ENCODE data around the gene SH2D4B. TPM values are rescaled to one million over a fixed set of nuclear protein-coding genes. Genes with fewer than 3 reads are reported as not detected.

The SH2D4B gene
- total RNA-seq, 2 donors from 2014 or later, result 0.92 TPM; not detected in 1

DNA sequence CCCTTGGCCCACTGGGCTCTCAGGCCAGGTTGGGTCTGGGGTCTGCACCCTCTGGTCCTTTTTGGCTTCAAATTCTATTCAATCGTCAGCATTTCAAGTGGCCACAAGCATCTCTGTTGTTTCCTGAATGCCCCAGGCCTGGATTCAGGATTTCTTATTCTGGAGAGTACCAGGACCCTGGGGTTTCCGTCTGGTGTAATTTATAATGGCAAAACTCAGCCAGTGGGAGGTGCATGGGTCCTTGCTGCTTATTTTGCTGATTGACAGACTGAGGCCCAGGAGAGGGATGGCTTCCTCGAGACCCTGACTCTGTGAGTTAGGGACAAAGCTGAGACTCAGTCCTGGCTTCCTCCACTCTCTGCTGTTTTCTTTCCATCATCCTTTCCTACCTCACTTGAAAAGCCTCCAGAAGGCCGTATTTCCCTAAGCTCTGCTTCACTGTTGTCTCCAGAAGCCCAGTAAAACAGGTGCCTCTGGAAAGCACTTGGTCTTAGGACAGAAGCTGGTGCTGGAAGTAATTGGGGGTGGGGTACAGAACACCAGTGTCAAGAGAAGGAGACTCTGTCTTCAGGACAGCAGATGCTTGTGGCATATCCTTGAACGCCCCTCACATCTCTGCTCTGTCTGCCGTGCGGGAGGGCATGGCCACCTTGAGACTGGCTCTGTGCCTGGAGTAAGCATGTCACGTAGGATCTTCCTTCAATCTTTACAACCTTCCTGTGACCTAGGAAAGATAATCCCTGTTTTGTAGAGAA lies 39.4 kb upstream of the SH2D4B start:
- Histone ChIP-seq H3K4me3 (no peak overlapping the region), H3K36me3 (no peaks in the 10 kb centered on the region), H3K27ac (peak overlapping the region in 1 of 2 donors; percentile 50), H3K9me3 (no peaks in the 10 kb centered on the region), H3K27me3 (replicated peaks; ENCODE audit: insufficient read depth) (no peaks in the 10 kb centered on the region), H3K4me1 (ENCODE audit: control insufficient read depth in 1 of 2, low read depth in 2 of 2) (peaks cover 47 to 65% of the 10 kb centered on the region in 2 donors)
- ATAC-seq (ENCODE audit: insufficient number of reproducible peaks, low FRiP score, low read depth) (no peak), DNase-seq (ENCODE audit: low spot score) (no peak)
- TF ChIP-seq, protein P1, sequence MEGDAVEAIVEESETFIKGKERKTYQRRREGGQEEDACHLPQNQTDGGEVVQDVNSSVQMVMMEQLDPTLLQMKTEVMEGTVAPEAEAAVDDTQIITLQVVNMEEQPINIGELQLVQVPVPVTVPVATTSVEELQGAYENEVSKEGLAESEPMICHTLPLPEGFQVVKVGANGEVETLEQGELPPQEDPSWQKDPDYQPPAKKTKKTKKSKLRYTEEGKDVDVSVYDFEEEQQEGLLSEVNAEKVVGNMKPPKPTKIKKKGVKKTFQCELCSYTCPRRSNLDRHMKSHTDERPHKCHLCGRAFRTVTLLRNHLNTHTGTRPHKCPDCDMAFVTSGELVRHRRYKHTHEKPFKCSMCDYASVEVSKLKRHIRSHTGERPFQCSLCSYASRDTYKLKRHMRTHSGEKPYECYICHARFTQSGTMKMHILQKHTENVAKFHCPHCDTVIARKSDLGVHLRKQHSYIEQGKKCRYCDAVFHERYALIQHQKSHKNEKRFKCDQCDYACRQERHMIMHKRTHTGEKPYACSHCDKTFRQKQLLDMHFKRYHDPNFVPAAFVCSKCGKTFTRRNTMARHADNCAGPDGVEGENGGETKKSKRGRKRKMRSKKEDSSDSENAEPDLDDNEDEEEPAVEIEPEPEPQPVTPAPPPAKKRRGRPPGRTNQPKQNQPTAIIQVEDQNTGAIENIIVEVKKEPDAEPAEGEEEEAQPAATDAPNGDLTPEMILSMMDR (IDR thresholded peaks at IDR 0.05), result no peak

DNA sequence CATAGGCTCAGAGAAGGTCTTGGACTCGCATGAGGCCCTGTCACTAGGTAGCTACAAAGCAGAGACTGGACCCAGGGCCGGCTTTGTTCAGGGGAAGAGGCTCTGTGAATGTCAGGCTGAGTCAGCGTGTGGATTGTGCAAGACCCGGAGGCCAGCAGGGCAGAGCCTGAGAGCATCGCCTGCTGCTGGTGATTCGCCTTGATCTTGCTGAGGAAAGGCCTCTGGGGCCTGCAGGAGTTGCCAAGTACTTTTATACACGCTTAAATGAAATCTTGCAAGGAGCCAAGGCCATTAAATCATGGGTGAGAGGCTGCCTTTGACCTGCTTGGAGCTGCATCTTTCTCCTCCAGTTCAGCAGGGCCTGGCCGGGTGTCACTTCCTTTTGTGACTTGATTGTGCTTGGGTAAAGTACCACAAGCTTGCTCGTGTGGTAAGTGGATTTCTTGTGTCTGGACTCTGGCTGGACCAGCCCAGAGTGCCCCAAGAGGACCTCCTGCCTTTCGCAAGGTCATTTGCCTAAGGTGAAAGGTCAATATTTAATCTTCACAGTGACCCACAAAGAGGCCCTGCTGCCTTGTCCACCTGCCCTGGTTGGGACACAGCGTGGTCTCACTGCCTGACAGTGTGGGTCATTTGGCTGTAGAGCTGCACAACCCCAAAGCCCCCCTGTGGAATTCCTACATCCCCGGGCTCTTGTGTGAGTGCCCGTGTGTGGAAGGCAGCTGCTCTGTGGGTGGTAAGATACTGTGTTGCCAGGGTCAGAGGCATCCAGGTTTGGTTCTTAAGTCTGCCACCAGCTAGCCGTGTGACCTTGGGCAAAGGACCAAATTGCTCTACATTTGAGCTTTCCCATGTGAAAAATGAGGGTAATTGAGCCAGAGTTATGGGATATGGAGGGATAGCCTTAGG lies 38.6 kb upstream of the SH2D4B start:
- Histone ChIP-seq H3K27ac (peak overlapping the region; percentile 19 to 50), H3K36me3 (no peaks in the 10 kb centered on the region), H3K4me3 (no peak overlapping the region), H3K9me3 (no peaks in the 10 kb centered on the region), H3K27me3 (replicated peaks; ENCODE audit: insufficient read depth) (no peaks in the 10 kb centered on the region), H3K4me1 (ENCODE audit: control insufficient read depth in 1 of 2, low read depth in 2 of 2) (peaks cover 47 to 62% of the 10 kb centered on the region in 2 donors)
- ATAC-seq (ENCODE audit: insufficient number of reproducible peaks, low FRiP score, low read depth), result peak; percentile 90
- DNase-seq (ENCODE audit: low spot score), result peak; percentile 83
- TF ChIP-seq, protein P1 (IDR thresholded peaks at IDR 0.05), result no peak

DNA sequence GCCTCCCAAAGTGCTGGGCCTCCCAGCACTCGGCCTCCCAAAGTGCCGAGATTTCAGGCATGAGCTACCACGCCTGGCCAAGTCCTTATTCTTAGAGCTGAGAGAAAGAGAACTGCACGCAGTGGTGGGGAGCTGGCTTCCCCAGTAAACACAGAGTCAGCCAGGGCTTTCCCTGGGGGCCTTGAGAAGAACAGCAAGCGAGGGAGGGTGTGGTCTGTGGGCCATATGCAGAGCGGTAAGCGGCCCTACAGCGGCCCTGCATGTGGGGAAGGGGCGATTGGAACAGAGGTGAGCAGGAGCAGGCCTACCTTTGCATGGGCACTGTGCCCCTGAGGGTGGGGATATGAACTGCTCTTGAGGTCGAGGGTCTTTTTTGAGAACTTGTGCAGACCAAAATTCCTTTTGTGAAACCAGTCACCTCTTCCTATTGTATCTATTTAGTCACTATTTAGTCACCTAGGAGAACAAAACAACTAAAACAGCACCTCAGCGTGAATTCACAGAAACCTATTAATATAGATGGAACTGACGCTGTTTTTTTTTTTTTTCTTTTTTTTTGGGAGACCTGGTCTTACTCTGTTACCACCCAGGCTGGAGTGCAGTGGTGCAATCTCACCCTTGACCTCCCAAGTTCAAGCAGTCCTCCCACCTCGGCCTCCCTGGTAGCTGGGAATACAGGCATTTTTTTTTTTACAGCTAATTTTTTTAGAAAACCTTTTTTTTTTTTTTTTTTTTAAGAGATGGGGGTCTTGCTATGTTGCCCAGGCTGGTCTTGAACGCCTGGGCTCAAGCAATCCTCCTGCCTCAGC lies 36.9 kb upstream of the SH2D4B start:
- no peaks in the 10 kb centered on the region for H3K27me3 ChIP-seq (replicated peaks; ENCODE audit: insufficient read depth)
- TF ChIP-seq, protein P1 (IDR thresholded peaks at IDR 0.05), result no peak
- peaks cover 47 to 67% of the 10 kb centered on the region in 2 donors for H3K4me1 ChIP-seq (ENCODE audit: control insufficient read depth in 1 of 2, low read depth in 2 of 2)
- DNase-seq (ENCODE audit: low spot score) (no peak), ATAC-seq (ENCODE audit: insufficient number of reproducible peaks, low FRiP score, low read depth) (no peak)
- H3K9me3 ChIP-seq, result no peaks in the 10 kb centered on the region
- no peaks in the 10 kb centered on the region for H3K36me3 ChIP-seq
- no peak overlapping the region for H3K27ac ChIP-seq
- no peak overlapping the region for H3K4me3 ChIP-seq

DNA sequence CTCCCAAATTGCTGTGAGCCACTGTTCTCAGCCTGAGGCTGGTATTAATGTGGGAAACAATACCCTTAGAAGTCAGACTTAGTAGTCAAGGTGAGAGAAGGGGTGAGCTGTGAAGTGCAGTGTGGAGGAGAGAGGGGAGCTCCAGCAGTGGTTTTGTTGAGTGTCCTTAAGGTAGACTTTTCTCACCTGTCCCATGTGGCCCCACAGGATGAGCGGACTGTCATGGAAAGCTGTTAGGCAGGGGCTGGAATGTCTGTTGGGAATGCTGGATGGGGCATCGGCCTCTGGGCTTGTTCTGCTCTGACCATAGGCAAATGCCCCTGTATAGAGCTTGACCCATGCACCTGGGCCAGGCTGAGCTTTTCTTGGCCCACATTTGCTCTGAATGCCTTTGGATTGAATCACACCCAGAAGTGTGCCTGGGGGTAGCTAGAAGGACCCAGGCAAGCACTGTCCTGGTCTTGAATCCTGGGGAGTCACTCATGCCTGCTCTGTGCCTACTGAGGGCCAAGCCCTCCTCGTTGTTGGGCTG lies 36.3 kb upstream of the SH2D4B start:
- no peak for ATAC-seq (ENCODE audit: insufficient number of reproducible peaks, low FRiP score, low read depth)
- TF ChIP-seq, protein P1 (IDR thresholded peaks at IDR 0.05), result no peak
- Histone ChIP-seq H3K27ac (no peak overlapping the region), H3K9me3 (no peaks in the 10 kb centered on the region), H3K36me3 (no peaks in the 10 kb centered on the region), H3K4me1 (ENCODE audit: control insufficient read depth in 1 of 2, low read depth in 2 of 2) (peaks cover 47 to 70% of the 10 kb centered on the region in 2 donors), H3K4me3 (no peak overlapping the region), H3K27me3 (replicated peaks; ENCODE audit: insufficient read depth) (no peaks in the 10 kb centered on the region)
- DNase-seq (ENCODE audit: low spot score), result no peak
